GM23248 (cell line): Measurements from ENCODE around the gene UBE2S.

Source experiments
- EZH2 ChIP-seq: fragments of 200-600 bp; sonication (generic); IDR thresholded peaks from 2 replicates; pipeline ENCODE4 v1.6.1; 2018; ENCODE audit warnings: antibody characterized with exemption, mild to moderate bottlenecking; ENCODE audit not compliant: insufficient read depth, poor library complexity, severe bottlenecking
- EZH2phosphoT487 ChIP-seq: fragments of 200-600 bp; sonication (generic); IDR thresholded peaks from 2 replicates; pipeline ENCODE4 v1.6.1; 2018; ENCODE audit warnings: antibody characterized with exemption, moderate library complexity, mild to moderate bottlenecking, low read depth; ENCODE audit not compliant: insufficient read depth

GRCh38 chr19:55441692-55442321, 34.2 kb upstream of the UBE2S start:
- peak; percentile 77 for TF ChIP-seq EZH2
- 0 out of 2 replicates have a peak, but pooled peaks have one; percentile 62 for TF ChIP-seq EZH2phosphoT487
